Tibial nerve (tissue), 4 donors: ENCODE results near the gene FBXW7. TPM values are rescaled to one million over a fixed set of nuclear protein-coding genes. Genes with fewer than 3 reads are reported as not detected.

Experiments
- DNase-seq, 2 donors: peaks; one replicate each; pipeline ENCODE4 v3.0.0-alpha.2; 2019; ENCODE audit warnings: low spot score in 2 of 2
- H3K27ac ChIP-seq, 4 donors: fragments of 200-600 bp; sonication (generic) in 3 of 4; one replicate each; pipeline ENCODE4 v1.5.1; 2017 to 2019; ENCODE audit warnings: mild to moderate bottlenecking in 1 of 4
- H3K27me3 ChIP-seq, 2 donors: fragments of 200-600 bp; sonication (generic) in 1 of 2; one replicate each; pipeline versions ENCODE4 v1.5.1 to v1.6.0; 2017 to 2019
- H3K36me3 ChIP-seq, 3 donors: fragments of 200-600 bp; sonication (generic); one replicate each; pipeline ENCODE4 v1.5.1; 2018 to 2019
- H3K4me1 ChIP-seq, 4 donors: fragments of 200-600 bp; sonication (generic) in 3 of 4; one replicate each; pipeline ENCODE4 v1.5.1; 2017 to 2019
- H3K4me3 ChIP-seq, 4 donors: fragments of 200-600 bp; sonication (generic) in 3 of 4; one replicate each; pipeline ENCODE4 v1.5.1; 2017 to 2019; ENCODE audit warnings: mild to moderate bottlenecking in 1 of 4, moderate library complexity in 1 of 4
- H3K9me3 ChIP-seq, 4 donors: fragments of 200-600 bp; sonication (generic) in 3 of 4; one replicate each; pipeline ENCODE4 v1.5.1; 2017 to 2019
- EP300 ChIP-seq, 2 donors: sonication (generic); formaldehyde crosslinking; IDR thresholded peaks; one replicate each; pipeline ENCODE4 v1.6.1; 2017; ENCODE audit warnings: antibody characterized with exemption in 2 of 2, mild to moderate bottlenecking in 1 of 2
- POLR2A ChIP-seq, 2 donors: fragments of 450-650 bp; IDR thresholded peaks; one replicate each; pipeline ENCODE4 v1.6.1; 2017; ENCODE audit warnings: antibody characterized with exemption in 2 of 2, mild to moderate bottlenecking in 2 of 2, moderate library complexity in 2 of 2
- WGBS, 2 donors: methylation state at CpG; one replicate each; pipeline ENCODE4 v1.1.5; 2018; 5-methylcytosine and 5-hydroxymethylcytosine counted together
- total RNA-seq, 4 donors: library from RNA; depleted of rRNA; stranded (reverse); fragments of >200 nt; gene quantifications; one replicate each; pipeline ENCODE4 v1.1.0, GENCODE V29; 2016
- TF ChIP-seq, protein P1 (sequence below), 5 experiments: fragments of 200-600 bp in 3 of 5; fragments of 450-650 bp in 2 of 5; sonication (generic) in 3 of 5; IDR thresholded peaks; one replicate each; pipeline ENCODE4 v1.5.1; 2016 to 2019; ENCODE audit warnings: antibody characterized with exemption in 5 of 5, mild to moderate bottlenecking in 3 of 5, moderate library complexity in 2 of 5

The FBXW7 gene
- total RNA-seq, 4 donors from 2014 or later: 40.8 to 85.7 (median 62.1) TPM

DNA sequence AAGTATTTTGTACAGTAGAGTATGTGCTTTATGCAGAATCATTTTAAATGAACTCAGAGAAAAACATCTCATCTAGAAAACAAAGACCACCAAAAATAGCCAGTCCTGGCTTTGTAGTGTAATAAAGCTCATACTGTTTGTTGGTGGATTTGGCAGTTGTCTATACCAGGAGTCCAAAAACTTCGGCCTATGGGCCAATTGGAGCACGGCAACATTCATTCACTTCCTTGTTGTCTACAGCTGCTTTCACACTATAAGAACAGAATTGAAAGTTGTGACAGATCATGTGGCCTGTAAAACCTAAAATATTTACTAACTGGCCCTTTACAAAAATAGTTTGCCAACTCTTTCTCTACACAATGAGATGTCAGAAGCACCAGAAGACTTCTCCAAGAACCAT, 5.3 kb downstream of the FBXW7 start:
- no peaks in the 10 kb centered on the region for H3K27me3 ChIP-seq
- H3K4me1 ChIP-seq: peaks cover 0 to 51% (median 31%) of the 10 kb centered on the region in 4 donors
- H3K4me3 ChIP-seq: no peak overlapping the region
- DNase-seq: no peak
- H3K27ac ChIP-seq: peak overlapping the region in 1 of 4 donors; percentile 0
- 57 to 82% methylated on average over 2 of the region's 2 CpGs for WGBS, 2 donors
- H3K36me3 ChIP-seq: no peaks in the 10 kb centered on the region
- TF ChIP-seq POLR2A (IDR thresholded peaks at IDR 0.05): no peak
- TF ChIP-seq, protein P1, sequence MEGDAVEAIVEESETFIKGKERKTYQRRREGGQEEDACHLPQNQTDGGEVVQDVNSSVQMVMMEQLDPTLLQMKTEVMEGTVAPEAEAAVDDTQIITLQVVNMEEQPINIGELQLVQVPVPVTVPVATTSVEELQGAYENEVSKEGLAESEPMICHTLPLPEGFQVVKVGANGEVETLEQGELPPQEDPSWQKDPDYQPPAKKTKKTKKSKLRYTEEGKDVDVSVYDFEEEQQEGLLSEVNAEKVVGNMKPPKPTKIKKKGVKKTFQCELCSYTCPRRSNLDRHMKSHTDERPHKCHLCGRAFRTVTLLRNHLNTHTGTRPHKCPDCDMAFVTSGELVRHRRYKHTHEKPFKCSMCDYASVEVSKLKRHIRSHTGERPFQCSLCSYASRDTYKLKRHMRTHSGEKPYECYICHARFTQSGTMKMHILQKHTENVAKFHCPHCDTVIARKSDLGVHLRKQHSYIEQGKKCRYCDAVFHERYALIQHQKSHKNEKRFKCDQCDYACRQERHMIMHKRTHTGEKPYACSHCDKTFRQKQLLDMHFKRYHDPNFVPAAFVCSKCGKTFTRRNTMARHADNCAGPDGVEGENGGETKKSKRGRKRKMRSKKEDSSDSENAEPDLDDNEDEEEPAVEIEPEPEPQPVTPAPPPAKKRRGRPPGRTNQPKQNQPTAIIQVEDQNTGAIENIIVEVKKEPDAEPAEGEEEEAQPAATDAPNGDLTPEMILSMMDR (IDR thresholded peaks at IDR 0.05): no peak
- no peak for TF ChIP-seq EP300 (IDR thresholded peaks at IDR 0.05)
- H3K9me3 ChIP-seq: no peaks in the 10 kb centered on the region

DNA sequence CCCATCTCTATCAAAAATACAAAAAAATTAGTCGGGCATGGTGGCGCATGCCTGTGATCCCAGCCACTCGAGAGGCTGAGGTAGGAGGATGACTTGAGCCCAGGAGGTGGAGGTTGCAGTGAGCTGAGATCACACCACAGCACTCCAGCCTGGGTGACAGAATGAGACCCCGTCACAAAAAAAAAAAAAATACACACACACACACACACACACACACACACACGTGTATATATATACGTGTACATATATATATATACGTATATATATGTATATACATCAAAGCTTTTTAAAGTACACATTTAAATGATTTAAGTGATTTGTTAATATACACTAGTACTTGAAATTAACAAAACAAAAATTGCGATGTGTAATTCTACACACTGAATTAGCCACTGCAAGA, 6.0 kb downstream of the FBXW7 start:
- Histone ChIP-seq H3K36me3 (no peaks in the 10 kb centered on the region), H3K27ac (no peak overlapping the region), H3K27me3 (no peaks in the 10 kb centered on the region), H3K9me3 (no peaks in the 10 kb centered on the region), H3K4me3 (no peak overlapping the region), H3K4me1 (peaks cover 0 to 51% (median 31%) of the 10 kb centered on the region in 4 donors)
- no peak for DNase-seq
- 93% methylated on average over 8 of the region's 8 CpGs for WGBS, 2 donors
- TF ChIP-seq, protein P1 (IDR thresholded peaks at IDR 0.05): no peak
- TF ChIP-seq POLR2A (IDR thresholded peaks at IDR 0.05) (no peak), EP300 (IDR thresholded peaks at IDR 0.05) (no peak)

DNA sequence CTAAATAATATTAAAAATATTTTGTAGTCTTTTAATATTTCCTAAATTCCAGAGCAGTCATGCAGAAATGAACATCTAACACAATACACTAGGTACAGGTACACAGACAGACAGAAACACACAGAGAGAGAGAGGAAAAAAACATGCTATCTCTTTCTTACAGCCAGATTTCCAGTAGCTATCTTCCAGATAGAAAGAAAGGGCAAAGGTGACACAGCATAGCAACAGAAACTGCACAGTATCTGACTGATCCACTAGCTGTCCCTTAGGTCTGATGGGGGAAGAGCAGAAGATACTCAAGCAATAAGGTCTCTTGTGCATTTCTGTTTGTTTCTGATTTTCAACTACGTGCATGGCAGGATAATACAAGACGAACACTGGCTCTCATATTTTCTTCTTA, 7.8 kb downstream of the FBXW7 start:
- WGBS, 2 donors: 73 to 75% methylated on average over 2 of the region's 2 CpGs
- H3K27ac ChIP-seq: no peak overlapping the region

DNA sequence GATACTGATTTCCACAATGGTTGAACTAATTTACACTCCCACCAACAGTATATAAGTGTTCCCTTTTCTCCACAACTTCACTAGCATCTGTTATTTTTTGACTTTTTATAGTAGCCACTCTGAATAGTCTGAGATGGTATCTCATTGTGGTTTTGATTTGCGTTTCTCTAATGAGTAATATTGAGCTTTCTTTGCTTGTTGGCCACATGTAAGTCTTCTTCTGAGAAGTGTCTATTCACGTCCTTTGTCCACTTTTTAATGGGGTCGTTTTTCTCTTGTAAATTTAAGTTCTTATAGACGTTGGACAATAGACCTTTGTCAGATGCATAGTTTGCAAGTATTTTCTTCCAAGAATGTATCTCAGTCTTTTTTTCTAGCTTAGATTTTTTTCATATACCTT, 10.0 kb downstream of the FBXW7 start:
- Histone ChIP-seq H3K36me3 (no peaks in the 10 kb centered on the region), H3K27ac (no peak overlapping the region), H3K27me3 (no peaks in the 10 kb centered on the region), H3K9me3 (no peaks in the 10 kb centered on the region), H3K4me1 (peaks cover 0 to 25% (median 7%) of the 10 kb centered on the region in 4 donors), H3K4me3 (no peak overlapping the region)
- TF ChIP-seq EP300 (IDR thresholded peaks at IDR 0.05): no peak
- no peak for TF ChIP-seq POLR2A (IDR thresholded peaks at IDR 0.05)
- TF ChIP-seq, protein P1 (IDR thresholded peaks at IDR 0.05): no peak
- 64 to 67% methylated on average over 4 of the region's 4 CpGs for WGBS, 2 donors
- DNase-seq: no peak

More for the DNA sequence above, 7.8 kb downstream of the FBXW7 start:
- H3K9me3 ChIP-seq: no peaks in the 10 kb centered on the region
- no peaks in the 10 kb centered on the region for H3K36me3 ChIP-seq
- no peak for DNase-seq
- H3K4me3 ChIP-seq: no peak overlapping the region
- H3K4me1 ChIP-seq: peaks cover 0 to 43% (median 20%) of the 10 kb centered on the region in 4 donors
- no peak for TF ChIP-seq EP300 (IDR thresholded peaks at IDR 0.05)
- TF ChIP-seq, protein P1 (IDR thresholded peaks at IDR 0.05): no peak
- TF ChIP-seq POLR2A (IDR thresholded peaks at IDR 0.05): no peak
- no peaks in the 10 kb centered on the region for H3K27me3 ChIP-seq

DNA sequence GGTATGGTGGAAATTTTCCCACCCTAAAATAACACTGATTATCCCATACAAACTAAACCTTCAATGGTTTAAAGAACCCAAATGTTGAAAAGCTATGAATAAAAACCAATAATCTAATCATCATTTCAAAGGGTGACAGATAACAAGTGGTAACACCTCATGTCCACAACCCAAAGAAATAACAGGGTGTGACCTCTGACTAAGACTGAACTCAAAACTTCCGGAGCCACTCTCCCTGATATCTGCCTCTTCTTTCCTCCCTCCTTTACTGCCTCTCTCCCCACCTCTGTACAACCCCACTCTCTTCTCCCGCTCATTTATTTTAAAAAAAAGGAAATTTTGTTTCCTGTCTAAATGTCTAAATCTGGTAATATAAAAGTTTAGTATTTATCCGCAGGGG, 11.5 kb downstream of the FBXW7 start:
- Histone ChIP-seq H3K9me3 (no peaks in the 10 kb centered on the region), H3K4me1 (peaks cover 0 to 16% (median 3%) of the 10 kb centered on the region in 4 donors), H3K27ac (no peak overlapping the region), H3K27me3 (no peaks in the 10 kb centered on the region), H3K4me3 (no peak overlapping the region), H3K36me3 (no peaks in the 10 kb centered on the region)
- 90 to 91% methylated on average over 3 of the region's 3 CpGs for WGBS, 2 donors
- no peak for TF ChIP-seq EP300 (IDR thresholded peaks at IDR 0.05)
- TF ChIP-seq POLR2A (IDR thresholded peaks at IDR 0.05): no peak
- TF ChIP-seq, protein P1 (IDR thresholded peaks at IDR 0.05): no peak
- no peak for DNase-seq
